HCT116 (cell line): ENCODE results near the gene ELF3. TPM values are rescaled to one million over a fixed set of nuclear protein-coding genes. Genes with fewer than 3 reads are reported as not detected.

Experiments
- ATAC-seq: fragments of 200-7000 bp; cut with Tn5 transposase; 2 replicates; pipeline ENCODE4 v1.9.1; 2020; ENCODE audit warnings: mild to moderate bottlenecking, moderate library complexity
- BruUV-seq: library from RNA; stranded (reverse); fragments of 400-500 nt; replicated peaks from 2 replicates; lab custom pipeline; 2021; lab: Mats Ljungman, UMichigan
- CTCF ChIA-PET: fragments of 300-600 bp; sonication (Branson Sonifier 250); formaldehyde crosslinking; loops from one replicate; lab custom pipeline; 2021; ENCODE audit warnings: antibody characterized with exemption; lab: Charles Lee
- POLR2A ChIA-PET: fragments of 300-600, 350-600 bp; sonication (Branson Sonifier 250); formaldehyde crosslinking; loops from one replicate; lab custom pipeline; 2021; ENCODE audit warnings: antibody characterized with exemption; lab: Charles Lee
- RAD21 ChIA-PET, 2 experiments: fragments of 300-600 bp; sonication (Branson Sonifier 250); formaldehyde crosslinking; loops; one replicate each; lab custom pipeline; 2023; ENCODE audit warnings: low total read pairs in 2 of 2; ENCODE audit not compliant: uncharacterized antibody in 2 of 2, unreplicated experiment in 2 of 2, low non-redundant PET in 1 of 2; lab: Charles Lee
- DNase-seq: peaks from one replicate; pipeline ENCODE4 v3.0.0-alpha.2; 2010; ENCODE audit warnings: low read depth, low spot score
- H2AFZ ChIP-seq: fragments of 200-600 bp; shearing (Covaris generic), sonication (generic); 2 replicates; pipeline ENCODE4 v1.6.1; 2017; ENCODE audit warnings: low read depth, mixed run types, mixed read lengths, antibody characterized with exemption, low read length; ENCODE audit not compliant: poor library complexity, severe bottlenecking
- H3K27ac ChIP-seq: 2 replicates; pipeline ENCODE4 v1.5.1; 2012; ENCODE audit warnings: low read depth, low read length
- H3K27me3 ChIP-seq: fragments of 200-600 bp; sonication (generic); 2 replicates; pipeline ENCODE4 v1.6.1; 2016; ENCODE audit warnings: mixed run types, low read length, mixed read lengths; ENCODE audit not compliant: insufficient read depth
- H3K36me3 ChIP-seq, 2 experiments: fragments of 200-500 bp in 1 of 2; fragments of 200-600 bp in 1 of 2; sonication (Bioruptor generic) in 1 of 2; sonication (generic) in 1 of 2; 2 replicates each; pipeline versions ENCODE4 v1.5.1 to v1.6.1; 2014 to 2016; ENCODE audit warnings: low read length in 2 of 2, inconsistent platforms in 1 of 2, mixed read lengths in 1 of 2, mixed run types in 1 of 2; ENCODE audit not compliant: insufficient read depth in 2 of 2, control insufficient read depth in 1 of 2
- H3K4me1 ChIP-seq, 2 experiments: fragments of 200-600 bp in 1 of 2; sonication (generic) in 1 of 2; 2 replicates each; pipeline versions ENCODE4 v1.5.1 to v1.6.1; 2012 to 2017; ENCODE audit warnings: low read length in 2 of 2, inconsistent platforms in 1 of 2, mild to moderate bottlenecking in 1 of 2, mixed read lengths in 1 of 2, mixed run types in 1 of 2, moderate library complexity in 1 of 2; ENCODE audit not compliant: insufficient read depth in 2 of 2, control insufficient read depth in 1 of 2
- H3K4me2 ChIP-seq: fragments of 200-600 bp; sonication (generic); 2 replicates; pipeline ENCODE4 v1.6.1; 2017; ENCODE audit warnings: mixed run types, low read length, mixed read lengths
- H3K4me3 ChIP-seq, 2 experiments: fragments of 200-600 bp in 1 of 2; sonication (generic) in 1 of 2; replicated peaks in 1 of 2; 2 replicates each; pipeline ENCODE4 v1.5.1; 2011 to 2016; ENCODE audit warnings: low read length in 2 of 2, control low read depth in 1 of 2, low read depth in 1 of 2, mild to moderate bottlenecking in 1 of 2, mixed read lengths in 1 of 2, mixed run types in 1 of 2
- H3K79me2 ChIP-seq: fragments of 200-600 bp; sonication (generic); 2 replicates; pipeline ENCODE4 v1.6.1; 2017; ENCODE audit warnings: mild to moderate bottlenecking, mixed run types, low read length, moderate library complexity, mixed read lengths; ENCODE audit not compliant: insufficient read depth
- H3K9ac ChIP-seq: fragments of 200-600 bp; sonication (generic); 2 replicates; pipeline ENCODE4 v1.6.1; 2016; ENCODE audit warnings: low read length, mixed read lengths
- H3K9me2 ChIP-seq: fragments of 200-600 bp; sonication (generic), shearing (Covaris generic); 2 replicates; pipeline ENCODE4 v1.6.1; 2017; ENCODE audit warnings: mixed run types, mild to moderate bottlenecking, moderate library complexity; ENCODE audit not compliant: insufficient read depth
- H3K9me3 ChIP-seq, 2 experiments: fragments of 200-500 bp in 1 of 2; fragments of 200-600 bp in 1 of 2; sonication (Bioruptor generic) in 1 of 2; sonication (generic) in 1 of 2; 2 replicates each; pipeline ENCODE4 v1.6.1; 2014 to 2017; ENCODE audit warnings: low read length in 2 of 2, mixed read lengths in 2 of 2, inconsistent platforms in 1 of 2, low read depth in 1 of 2, mild to moderate bottlenecking in 1 of 2, mixed run types in 1 of 2, moderate library complexity in 1 of 2; ENCODE audit not compliant: control insufficient read depth in 1 of 2, insufficient read depth in 1 of 2
- H4K20me1 ChIP-seq: fragments of 200-600 bp; sonication (generic), shearing (Covaris generic); 2 replicates; pipeline ENCODE4 v1.6.1; 2017; ENCODE audit warnings: mixed run types, mild to moderate bottlenecking, moderate library complexity; ENCODE audit not compliant: insufficient read depth
- CEBPB ChIP-seq: IDR thresholded peaks from 2 replicates; pipeline ENCODE4 v1.6.1; 2012; ENCODE audit warnings: low read depth
- ELF1 ChIP-seq: IDR thresholded peaks from 2 replicates; pipeline ENCODE4 v1.6.1; 2012; ENCODE audit warnings: low read depth, borderline replicate concordance
- FOSL1 ChIP-seq: IDR thresholded peaks from 2 replicates; pipeline ENCODE4 v1.6.1; 2012; ENCODE audit warnings: low read depth
- JUND ChIP-seq: IDR thresholded peaks from 2 replicates; pipeline ENCODE4 v1.6.1; 2012
- POLR2A ChIP-seq: IDR thresholded peaks from 2 replicates; pipeline ENCODE4 v1.7.0; 2011; ENCODE audit warnings: borderline replicate concordance; ENCODE audit not compliant: insufficient read depth, insufficient read length; ENCODE audit errors: extremely low read depth
- POLR2AphosphoS5 ChIP-seq: IDR thresholded peaks from 2 replicates; pipeline ENCODE4 v1.6.1; 2011; ENCODE audit warnings: mild to moderate bottlenecking, low read depth, low read length, moderate library complexity
- SIN3A ChIP-seq: IDR thresholded peaks from 2 replicates; pipeline ENCODE4 v1.6.1; 2012; ENCODE audit warnings: low read depth
- ZFX ChIP-seq: fragments of 450-650 bp; IDR thresholded peaks from 2 replicates; pipeline ENCODE4 v1.6.1; 2017
- intact Hi-C: fragments of 100-400 bp; cut with micrococcal nuclease; formaldehyde crosslinking; loops from 2 replicates; pipeline ENCODE4 v1.10.0; 2022
- total RNA-seq: library from RNA; stranded (reverse); gene quantifications from one replicate; pipeline ENCODE4 v1.2.1, GENCODE V29; 2021; ENCODE audit not compliant: unreplicated experiment
- TF ChIP-seq, protein P1 (sequence below): IDR thresholded peaks from 2 replicates; pipeline ENCODE4 v1.6.1; 2011; ENCODE audit warnings: mild to moderate bottlenecking, low read length, moderate library complexity; ENCODE audit not compliant: insufficient replicate concordance; ENCODE audit errors: extremely low read depth
- TF ChIP-seq, protein P2 (sequence below), 3 experiments: fragments of 200-600 bp in 1 of 3; sonication (generic) in 1 of 3; IDR thresholded peaks in 2 of 3; conservative IDR thresholded peaks in 1 of 3; 2 replicates each; pipeline ENCODE4 v1.5.1; 2012 to 2017; ENCODE audit warnings: low read depth in 2 of 3, low read length in 2 of 3, antibody characterized with exemption in 1 of 3, borderline replicate concordance in 1 of 3, control low read depth in 1 of 3, mild to moderate bottlenecking in 1 of 3, mixed read lengths in 1 of 3, mixed run types in 1 of 3, moderate library complexity in 1 of 3; ENCODE audit not compliant: insufficient read depth in 1 of 3
- TF ChIP-seq, protein P3 (sequence below): IDR thresholded peaks from 2 replicates; pipeline ENCODE4 v1.6.1; 2012

ELF3 gene
- total RNA-seq, 1 experiment from 2014 or later = 200 TPM

DNA sequence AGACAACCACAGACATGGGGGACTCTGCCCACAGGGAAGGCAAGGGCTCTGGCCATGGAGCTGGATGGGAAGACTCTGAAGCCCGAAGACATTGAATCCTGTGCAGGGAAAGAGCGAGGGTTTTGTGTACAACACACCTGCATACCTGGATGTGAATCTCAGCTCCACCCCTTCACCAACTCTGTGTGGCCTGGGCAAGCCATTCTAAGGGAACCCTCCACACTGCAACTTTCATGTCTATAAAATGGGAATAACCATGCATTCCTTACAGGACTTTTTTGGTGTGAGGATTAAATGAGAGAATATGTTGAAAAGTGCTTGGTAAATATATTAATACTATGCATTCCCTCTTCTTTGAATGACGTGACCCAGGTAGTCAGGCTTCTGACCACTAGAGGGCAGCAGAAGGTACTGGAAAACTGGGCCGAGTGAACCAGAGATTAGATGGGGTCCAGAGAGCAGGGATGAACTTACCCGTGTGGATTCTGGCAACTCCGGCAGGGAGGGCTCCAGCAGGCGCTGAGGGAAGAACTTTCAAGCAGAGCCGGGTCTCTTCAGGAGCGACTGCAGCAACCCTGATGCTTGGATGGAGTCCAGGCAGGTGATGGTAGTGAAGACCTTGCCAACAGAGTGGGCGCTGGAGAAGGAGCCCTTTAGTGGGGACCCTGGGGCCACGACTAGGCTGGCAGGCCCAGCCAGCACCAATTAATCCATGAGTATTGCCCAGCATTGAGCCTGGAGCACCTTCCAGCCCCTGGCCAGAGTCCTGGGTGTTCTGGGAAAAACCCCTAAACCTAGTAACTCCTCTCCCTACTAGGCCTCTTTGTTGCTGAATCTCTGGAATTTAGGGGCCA lies 834 bp upstream of the ELF3 start:
- Histone ChIP-seq H4K20me1 (no peaks in the 10 kb centered on the region), H3K27ac (peak overlapping the region; percentile 74), H3K4me1 (peaks cover 61 to 97% of the 10 kb centered on the region in 2 experiments), H3K9ac (peak overlapping the region; percentile 92), H3K9me2 (no peaks in the 10 kb centered on the region), H2AFZ (no peak overlapping the region), H3K27me3 (no peaks in the 10 kb centered on the region), H3K79me2 (peaks cover 38% of the 10 kb centered on the region), H3K4me2 (peak overlapping the region; percentile 99), H3K4me3 (peak overlapping the region; percentile 90 to 93), H3K9me3 (no peaks in the 10 kb centered on the region), H3K36me3 (peaks cover 8 to 34% of the 10 kb centered on the region in 2 experiments)
- ATAC-seq (peak; percentile 48), DNase-seq (peak; percentile 77)
- TF ChIP-seq, protein P1, sequence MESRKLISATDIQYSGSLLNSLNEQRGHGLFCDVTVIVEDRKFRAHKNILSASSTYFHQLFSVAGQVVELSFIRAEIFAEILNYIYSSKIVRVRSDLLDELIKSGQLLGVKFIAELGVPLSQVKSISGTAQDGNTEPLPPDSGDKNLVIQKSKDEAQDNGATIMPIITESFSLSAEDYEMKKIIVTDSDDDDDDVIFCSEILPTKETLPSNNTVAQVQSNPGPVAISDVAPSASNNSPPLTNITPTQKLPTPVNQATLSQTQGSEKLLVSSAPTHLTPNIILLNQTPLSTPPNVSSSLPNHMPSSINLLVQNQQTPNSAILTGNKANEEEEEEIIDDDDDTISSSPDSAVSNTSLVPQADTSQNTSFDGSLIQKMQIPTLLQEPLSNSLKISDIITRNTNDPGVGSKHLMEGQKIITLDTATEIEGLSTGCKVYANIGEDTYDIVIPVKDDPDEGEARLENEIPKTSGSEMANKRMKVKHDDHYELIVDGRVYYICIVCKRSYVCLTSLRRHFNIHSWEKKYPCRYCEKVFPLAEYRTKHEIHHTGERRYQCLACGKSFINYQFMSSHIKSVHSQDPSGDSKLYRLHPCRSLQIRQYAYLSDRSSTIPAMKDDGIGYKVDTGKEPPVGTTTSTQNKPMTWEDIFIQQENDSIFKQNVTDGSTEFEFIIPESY = no peak
- peak; percentile 30; the same call in 1 of the 2 replicates for TF ChIP-seq ZFX
- TF ChIP-seq FOSL1 = no peak
- TF ChIP-seq, protein P2, sequence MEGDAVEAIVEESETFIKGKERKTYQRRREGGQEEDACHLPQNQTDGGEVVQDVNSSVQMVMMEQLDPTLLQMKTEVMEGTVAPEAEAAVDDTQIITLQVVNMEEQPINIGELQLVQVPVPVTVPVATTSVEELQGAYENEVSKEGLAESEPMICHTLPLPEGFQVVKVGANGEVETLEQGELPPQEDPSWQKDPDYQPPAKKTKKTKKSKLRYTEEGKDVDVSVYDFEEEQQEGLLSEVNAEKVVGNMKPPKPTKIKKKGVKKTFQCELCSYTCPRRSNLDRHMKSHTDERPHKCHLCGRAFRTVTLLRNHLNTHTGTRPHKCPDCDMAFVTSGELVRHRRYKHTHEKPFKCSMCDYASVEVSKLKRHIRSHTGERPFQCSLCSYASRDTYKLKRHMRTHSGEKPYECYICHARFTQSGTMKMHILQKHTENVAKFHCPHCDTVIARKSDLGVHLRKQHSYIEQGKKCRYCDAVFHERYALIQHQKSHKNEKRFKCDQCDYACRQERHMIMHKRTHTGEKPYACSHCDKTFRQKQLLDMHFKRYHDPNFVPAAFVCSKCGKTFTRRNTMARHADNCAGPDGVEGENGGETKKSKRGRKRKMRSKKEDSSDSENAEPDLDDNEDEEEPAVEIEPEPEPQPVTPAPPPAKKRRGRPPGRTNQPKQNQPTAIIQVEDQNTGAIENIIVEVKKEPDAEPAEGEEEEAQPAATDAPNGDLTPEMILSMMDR (IDR thresholded peaks at IDR 0.05 in 2 of 3, conservative IDR thresholded peaks at IDR 0.05 in 1 of 3; ENCODE audit: borderline replicate concordance in 1 of 3, insufficient read depth in 1 of 3, low read depth in 2 of 3, low read length in 2 of 3) = peak in 2 of 3 experiments; percentile 89 to 96; a peak in 4 of 6 replicates
- no peak for TF ChIP-seq JUND
- no peak for TF ChIP-seq SIN3A
- TF ChIP-seq POLR2A = no peak
- no peak for TF ChIP-seq POLR2AphosphoS5
- TF ChIP-seq, protein P3, sequence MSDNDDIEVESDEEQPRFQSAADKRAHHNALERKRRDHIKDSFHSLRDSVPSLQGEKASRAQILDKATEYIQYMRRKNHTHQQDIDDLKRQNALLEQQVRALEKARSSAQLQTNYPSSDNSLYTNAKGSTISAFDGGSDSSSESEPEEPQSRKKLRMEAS = no peak
- no peak for TF ChIP-seq ELF1
- TF ChIP-seq CEBPB = no peak
- ChIA-PET CTCF (interaction anchor here (0.6 to 7.1 kb wide), 22 partner anchors 10 to 146 kb away, joined by 3 to 106 read pairs (median 6); partner anchors contain the start of genes GPR37L1 and RNPEP), RAD21 (interaction anchor here (0.5 to 2.9 kb wide), 19 partner anchors 8 to 114 kb away, joined by 3 to 9 read pairs (median 4); no protein-coding TSS in a partner anchor), POLR2A (interaction anchor here (0.6 to 9.2 kb wide), 49 partner anchors 8 to 561 kb away, joined by 3 to 174 read pairs (median 6); partner anchors contain the start of gene CSRP1)
- intact Hi-C loops = loop anchor here (1.0 to 2.0 kb wide), 4 partner anchors 9 to 110 kb away; no protein-coding TSS in a partner anchor
- TSS peak; percentile 30 for BruUV-seq
